IPS-18c (cell line): ENCODE results near the gene KRTAP6-2.

ENCODE experiments used
- H3K4me3 ChIP-seq: 2 replicates; pipeline ENCODE4 v1.7.0; 2013; ENCODE audit warnings: low read depth, mild to moderate bottlenecking, low read length, moderate library complexity; ENCODE audit not compliant: insufficient read depth
- H3K9me3 ChIP-seq: one replicate; pipeline ENCODE4 v1.6.1; 2013; ENCODE audit warnings: mild to moderate bottlenecking, low read length, moderate library complexity; ENCODE audit not compliant: control insufficient read depth, insufficient read depth

Gene KRTAP6-2

GRCh38 chr21:30590297-30590696, 8.4 kb downstream of the KRTAP6-2 start, which contains the start of gene KRTAP22-2:
TSS of gene KRTAP22-2 (minus strand) at chr21:30590397.
- no peak within 1 kb of the TSS for H3K4me3 ChIP-seq
- no peaks in the 10 kb centered on the region for H3K9me3 ChIP-seq

GRCh38 chr21:30582870-30583269, 15.8 kb downstream of the KRTAP6-2 start:
- H3K4me3 ChIP-seq = no peak overlapping the region
- no peaks in the 10 kb centered on the region for H3K9me3 ChIP-seq

- no peaks in the 10 kb centered on the region for H3K9me3 ChIP-seq
- no peak overlapping the region for H3K4me3 ChIP-seq
Observed at GRCh38 chr21:30580132-30580531, 18.6 kb downstream of the KRTAP6-2 start.

- Histone ChIP-seq H3K4me3 (no peak overlapping the region), H3K9me3 (no peaks in the 10 kb centered on the region)
Observed at GRCh38 chr21:30579346-30579745, 19.4 kb downstream of the KRTAP6-2 start.

GRCh38 chr21:30577766-30578165, 20.9 kb downstream of the KRTAP6-2 start:
- Histone ChIP-seq H3K9me3 (no peaks in the 10 kb centered on the region), H3K4me3 (no peak overlapping the region)

- Histone ChIP-seq H3K9me3 (no peaks in the 10 kb centered on the region), H3K4me3 (no peak overlapping the region)
Observed at GRCh38 chr21:30567617-30568016, 31.1 kb downstream of the KRTAP6-2 start.

GRCh38 chr21:30563630-30564029, 35.1 kb downstream of the KRTAP6-2 start:
- H3K9me3 ChIP-seq = no peaks in the 10 kb centered on the region
- H3K4me3 ChIP-seq = no peak overlapping the region

GRCh38 chr21:30563072-30563471, 35.6 kb downstream of the KRTAP6-2 start:
- no peaks in the 10 kb centered on the region for H3K9me3 ChIP-seq
- no peak overlapping the region for H3K4me3 ChIP-seq

- H3K9me3 ChIP-seq = no peaks in the 10 kb centered on the region
- H3K4me3 ChIP-seq = no peak overlapping the region
Observed at GRCh38 chr21:30561957-30562356, 36.7 kb downstream of the KRTAP6-2 start.

GRCh38 chr21:30561264-30561895, 37.3 kb downstream of the KRTAP6-2 start, which contains the start of gene KRTAP19-7:
TSS of gene KRTAP19-7 (minus strand) at chr21:30561314. CDS start at chr21:30561289, 25 bp downstream.
- Histone ChIP-seq H3K4me3 (no peak within 1 kb of the TSS), H3K9me3 (no peaks in the 10 kb centered on the region)

- no peaks in the 10 kb centered on the region for H3K9me3 ChIP-seq
- H3K4me3 ChIP-seq = no peak overlapping the region
Observed at GRCh38 chr21:30555095-30555494, 43.6 kb downstream of the KRTAP6-2 start.

GRCh38 chr21:30552782-30553181, 45.9 kb downstream of the KRTAP6-2 start:
- Histone ChIP-seq H3K4me3 (no peak overlapping the region), H3K9me3 (no peaks in the 10 kb centered on the region)
